Measurements from ENCODE around the gene GSTA3. TPM values are rescaled to one million over a fixed set of nuclear protein-coding genes. Genes with fewer than 3 reads are reported as not detected.

Gene GSTA3
- total RNA-seq (2014; rRNA removed; shearing (Covaris generic)): not detected in 2 replicates

DNA sequence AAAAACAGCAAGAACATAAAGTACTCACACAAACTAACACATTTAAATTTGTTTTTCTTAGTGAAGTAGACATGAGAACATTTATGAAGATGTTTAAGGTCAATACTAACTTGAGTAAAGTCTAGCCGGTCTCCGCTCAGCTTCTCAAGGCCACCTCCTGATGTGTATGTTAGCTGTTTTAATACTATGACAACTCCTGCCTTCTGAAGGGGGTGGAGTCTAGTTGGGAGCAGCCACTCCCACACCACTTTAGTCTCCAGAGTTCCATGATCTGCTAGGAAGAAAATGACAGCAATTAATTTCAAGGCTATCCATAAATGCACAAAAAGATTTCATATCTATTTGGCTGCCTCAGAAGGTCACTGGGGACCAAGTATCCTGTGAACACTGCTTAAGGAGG is at the start of gene GSTA3:
TSS of gene GSTA3 (minus strand) at position 168 of the 400 bp plus-strand sequence. CDS start 3,864 bp downstream, outside the sequence.

Other genes with a start within 250 kb of the GSTA3 start
- 8.6 and 10.0 TPM in 2 replicates for gene TMEM14A, start 238.6 kb downstream of the GSTA3 start, total RNA-seq (2014; rRNA removed; shearing (Covaris generic))
- not detected in 2 replicates for gene GSTA2, start 146.2 kb downstream of the GSTA3 start, total RNA-seq (2014; rRNA removed; shearing (Covaris generic))
- gene GSTA1, start 105.9 kb downstream of the GSTA3 start, total RNA-seq (2014; rRNA removed; shearing (Covaris generic)): not detected in 2 replicates
- gene GSTA5, start 68.9 kb downstream of the GSTA3 start, total RNA-seq (2014; rRNA removed; shearing (Covaris generic)): not detected in 2 replicates
- gene GSTA4, start 85.6 kb upstream of the GSTA3 start, total RNA-seq (2014; rRNA removed; shearing (Covaris generic)): 8.6 and 12.8 TPM in 2 replicates
- 4.2 and 4.6 TPM in 2 replicates for gene CILK1, start 152.1 kb upstream of the GSTA3 start, total RNA-seq (2014; rRNA removed; shearing (Covaris generic))
- 17.3 and 34.6 TPM in 2 replicates for gene FBXO9, start 155.7 kb upstream of the GSTA3 start, total RNA-seq (2014; rRNA removed; shearing (Covaris generic))
- gene GCM1, start 239.1 kb upstream of the GSTA3 start, total RNA-seq (2014; rRNA removed; shearing (Covaris generic)): 0.03 TPM in 1 of 2 replicates, not detected in the other

All from A375 (cell line).